Measurements from ENCODE around the gene COMMD1.

The COMMD1 gene

GRCh38 chr2:61926531-61927477 lies 21.3 kb downstream of the COMMD1 start:
- TF ChIP-seq, protein P1, sequence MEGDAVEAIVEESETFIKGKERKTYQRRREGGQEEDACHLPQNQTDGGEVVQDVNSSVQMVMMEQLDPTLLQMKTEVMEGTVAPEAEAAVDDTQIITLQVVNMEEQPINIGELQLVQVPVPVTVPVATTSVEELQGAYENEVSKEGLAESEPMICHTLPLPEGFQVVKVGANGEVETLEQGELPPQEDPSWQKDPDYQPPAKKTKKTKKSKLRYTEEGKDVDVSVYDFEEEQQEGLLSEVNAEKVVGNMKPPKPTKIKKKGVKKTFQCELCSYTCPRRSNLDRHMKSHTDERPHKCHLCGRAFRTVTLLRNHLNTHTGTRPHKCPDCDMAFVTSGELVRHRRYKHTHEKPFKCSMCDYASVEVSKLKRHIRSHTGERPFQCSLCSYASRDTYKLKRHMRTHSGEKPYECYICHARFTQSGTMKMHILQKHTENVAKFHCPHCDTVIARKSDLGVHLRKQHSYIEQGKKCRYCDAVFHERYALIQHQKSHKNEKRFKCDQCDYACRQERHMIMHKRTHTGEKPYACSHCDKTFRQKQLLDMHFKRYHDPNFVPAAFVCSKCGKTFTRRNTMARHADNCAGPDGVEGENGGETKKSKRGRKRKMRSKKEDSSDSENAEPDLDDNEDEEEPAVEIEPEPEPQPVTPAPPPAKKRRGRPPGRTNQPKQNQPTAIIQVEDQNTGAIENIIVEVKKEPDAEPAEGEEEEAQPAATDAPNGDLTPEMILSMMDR (IDR thresholded peaks at IDR 0.05; ENCODE audit: low read depth, low read length), result no peak
- DNase-seq (ENCODE audit: extremely low read depth, low read depth), result no peak

- TF ChIP-seq, protein P1 (IDR thresholded peaks at IDR 0.05; ENCODE audit: low read depth, low read length), result no peak
- DNase-seq (ENCODE audit: extremely low read depth, low read depth), result no peak
Measured at GRCh38 chr2:61928826-61929461, 23.5 kb downstream of the COMMD1 start.

GRCh38 chr2:61937098-61937497 lies 31.6 kb downstream of the COMMD1 start:
- TF ChIP-seq, protein P1 (IDR thresholded peaks at IDR 0.05; ENCODE audit: low read depth, low read length), result no peak
- no peak for DNase-seq (ENCODE audit: extremely low read depth, low read depth)

DNA sequence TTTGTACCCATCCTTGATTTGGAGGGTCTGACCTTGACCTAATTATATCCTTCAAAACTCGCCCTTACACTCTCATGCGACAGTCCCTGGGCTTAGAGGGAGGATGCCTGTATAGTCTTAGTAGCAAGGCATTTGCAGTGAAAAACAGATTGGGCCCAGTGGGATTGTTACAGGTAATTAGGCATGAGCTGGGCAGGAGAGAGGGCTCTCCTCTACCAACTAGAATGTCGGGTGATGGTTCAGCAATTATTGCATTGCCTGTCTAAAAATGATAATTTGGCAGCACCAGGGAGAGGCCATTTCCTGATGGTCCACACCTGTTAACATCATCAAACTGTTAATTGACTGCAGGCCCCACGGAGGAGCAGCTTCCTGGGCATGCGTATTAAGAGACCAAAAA lies 32.4 kb downstream of the COMMD1 start:
- TF ChIP-seq, protein P1 (IDR thresholded peaks at IDR 0.05; ENCODE audit: low read depth, low read length), result no peak
- no peak for DNase-seq (ENCODE audit: extremely low read depth, low read depth)

DNA sequence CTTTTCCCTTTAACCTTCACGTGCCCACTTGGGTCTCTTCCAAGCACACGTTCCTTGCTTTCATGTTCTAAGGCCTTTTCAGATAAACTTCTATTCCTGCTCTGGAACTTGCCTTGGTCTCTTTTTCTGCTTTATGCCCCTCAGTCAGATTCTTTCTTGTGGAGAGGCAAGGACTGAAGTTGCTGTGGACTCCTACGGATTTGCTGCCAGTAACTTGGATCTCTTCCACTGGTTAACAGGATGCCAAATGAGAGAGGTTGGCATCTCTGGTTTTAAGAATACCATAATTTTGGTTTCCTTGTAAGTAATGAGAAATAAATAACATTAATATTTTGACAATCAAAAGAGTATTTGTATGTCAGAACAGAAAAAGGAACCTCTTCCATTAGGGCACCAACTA lies 33.0 kb downstream of the COMMD1 start:
- TF ChIP-seq, protein P1 (IDR thresholded peaks at IDR 0.05; ENCODE audit: low read depth, low read length), result no peak
- DNase-seq (ENCODE audit: extremely low read depth, low read depth), result no peak

GRCh38 chr2:61943251-61943650 lies 37.8 kb downstream of the COMMD1 start:
- TF ChIP-seq, protein P1 (IDR thresholded peaks at IDR 0.05; ENCODE audit: low read depth, low read length), result no peak
- no peak for DNase-seq (ENCODE audit: extremely low read depth, low read depth)

- TF ChIP-seq, protein P1 (IDR thresholded peaks at IDR 0.05; ENCODE audit: low read depth, low read length), result no peak
- no peak for DNase-seq (ENCODE audit: extremely low read depth, low read depth)
Measured at GRCh38 chr2:61946666-61947065, 41.2 kb downstream of the COMMD1 start.

Data from AG09319 (cell line).